SU-DHL-6 (cell line): ENCODE data around the gene SYT10.

Experiments used
- H2AFZ ChIP-seq: fragments of 200-600 bp; sonication (generic); 2 replicates; pipeline ENCODE4 v1.6.1; 2014; ENCODE audit warnings: low read depth, mild to moderate bottlenecking, moderate library complexity, mixed read lengths, antibody characterized with exemption, low read length; ENCODE audit not compliant: severe bottlenecking
- H3F3A ChIP-seq: fragments of 200-600 bp; shearing (Covaris generic); 2 replicates; pipeline ENCODE4 v1.6.0; 2016; ENCODE audit warnings: antibody characterized with exemption, mild to moderate bottlenecking; ENCODE audit not compliant: insufficient read depth
- H3K27ac ChIP-seq: fragments of 200-600 bp; sonication (generic); 2 replicates; pipeline ENCODE4 v1.5.1; 2016; ENCODE audit warnings: low read depth, mild to moderate bottlenecking, low read length, moderate library complexity, mixed read lengths
- H3K27me3 ChIP-seq: fragments of 200-600 bp; sonication (generic), shearing (Covaris generic); 2 replicates; pipeline ENCODE4 v1.6.0; 2014; ENCODE audit warnings: mild to moderate bottlenecking, low read length
- H3K36me3 ChIP-seq: fragments of 200-600 bp; sonication (generic); 2 replicates; pipeline ENCODE4 v1.6.1; 2014; ENCODE audit warnings: mild to moderate bottlenecking, low read length, mixed read lengths
- H3K4me2 ChIP-seq: fragments of 300-600, 200-600 bp; shearing (Covaris generic), sonication (generic); 2 replicates; pipeline ENCODE4 v1.6.0; 2014; ENCODE audit warnings: low read length, low read depth, mild to moderate bottlenecking; ENCODE audit not compliant: poor library complexity, severe bottlenecking
- H3K4me3 ChIP-seq: fragments of 200-600 bp; sonication (generic); 2 replicates; pipeline ENCODE4 v1.5.1; 2014; ENCODE audit warnings: antibody characterized with exemption, low read length, mild to moderate bottlenecking, mixed read lengths; ENCODE audit not compliant: insufficient read depth, poor library complexity, severe bottlenecking
- H3K79me2 ChIP-seq: fragments of 200-600 bp; sonication (generic); 2 replicates; pipeline ENCODE4 v1.6.1; 2014; ENCODE audit warnings: mild to moderate bottlenecking, low read length, moderate library complexity; ENCODE audit not compliant: insufficient read depth
- H3K9ac ChIP-seq: fragments of 200-600 bp; sonication (generic); 2 replicates; pipeline ENCODE4 v1.7.0; 2014; ENCODE audit warnings: mild to moderate bottlenecking, low read length
- H3K9me2 ChIP-seq: fragments of 200-600 bp; sonication (generic); replicated peaks from 2 replicates; pipeline ENCODE4 v1.6.1; 2014; ENCODE audit warnings: low read length; ENCODE audit not compliant: insufficient read depth
- H3K9me3 ChIP-seq: fragments of 200-600 bp; sonication (generic); 2 replicates; pipeline ENCODE4 v1.6.1; 2014; ENCODE audit warnings: low read length, mixed read lengths; ENCODE audit not compliant: insufficient read depth
- H4K20me1 ChIP-seq: fragments of 200-600 bp; sonication (generic); 2 replicates; pipeline ENCODE4 v1.6.1; 2014; ENCODE audit warnings: low read depth, mild to moderate bottlenecking, antibody characterized with exemption, low read length, moderate library complexity, mixed read lengths
- EZH2phosphoT487 ChIP-seq: fragments of 200-600 bp; sonication (generic), shearing (Covaris generic); conservative IDR thresholded peaks from 2 replicates; pipeline ENCODE4 v1.6.1; 2018; ENCODE audit warnings: mild to moderate bottlenecking, antibody characterized with exemption, low read length, moderate library complexity, mixed read lengths
- TF ChIP-seq, protein P1 (sequence below): fragments of 200-600 bp; sonication (generic); IDR thresholded peaks from one replicate; pipeline ENCODE4 v1.5.1; 2017; ENCODE audit warnings: antibody characterized with exemption, mild to moderate bottlenecking, low read length, moderate library complexity; ENCODE audit not compliant: insufficient read depth, poor library complexity, severe bottlenecking

The SYT10 gene

DNA sequence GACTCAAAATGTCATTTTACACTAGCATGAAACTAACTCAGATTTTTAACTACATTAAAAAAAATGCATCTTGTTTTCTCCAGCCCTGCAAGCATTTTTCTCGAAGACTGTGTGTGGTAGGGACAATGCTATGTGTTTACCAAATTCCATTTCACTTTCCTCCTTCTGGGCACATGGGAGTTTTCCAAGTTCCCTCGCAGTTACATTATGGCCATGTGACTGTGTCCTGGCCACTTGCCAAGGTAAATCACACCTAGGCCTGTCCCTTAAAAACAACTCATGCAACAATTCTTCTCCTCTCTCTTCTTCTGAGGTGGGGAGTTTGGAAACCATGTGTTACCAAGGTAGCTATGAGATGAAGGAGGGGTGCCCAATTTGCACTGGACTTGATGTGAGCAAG is 108.7 kb downstream of the SYT10 start:
- no peaks in the 10 kb centered on the region for H3K27me3 ChIP-seq
- H3K36me3 ChIP-seq = no peaks in the 10 kb centered on the region
- no peaks in the 10 kb centered on the region for H3F3A ChIP-seq
- no peaks in the 10 kb centered on the region for H3K9me2 ChIP-seq
- TF ChIP-seq, protein P1, sequence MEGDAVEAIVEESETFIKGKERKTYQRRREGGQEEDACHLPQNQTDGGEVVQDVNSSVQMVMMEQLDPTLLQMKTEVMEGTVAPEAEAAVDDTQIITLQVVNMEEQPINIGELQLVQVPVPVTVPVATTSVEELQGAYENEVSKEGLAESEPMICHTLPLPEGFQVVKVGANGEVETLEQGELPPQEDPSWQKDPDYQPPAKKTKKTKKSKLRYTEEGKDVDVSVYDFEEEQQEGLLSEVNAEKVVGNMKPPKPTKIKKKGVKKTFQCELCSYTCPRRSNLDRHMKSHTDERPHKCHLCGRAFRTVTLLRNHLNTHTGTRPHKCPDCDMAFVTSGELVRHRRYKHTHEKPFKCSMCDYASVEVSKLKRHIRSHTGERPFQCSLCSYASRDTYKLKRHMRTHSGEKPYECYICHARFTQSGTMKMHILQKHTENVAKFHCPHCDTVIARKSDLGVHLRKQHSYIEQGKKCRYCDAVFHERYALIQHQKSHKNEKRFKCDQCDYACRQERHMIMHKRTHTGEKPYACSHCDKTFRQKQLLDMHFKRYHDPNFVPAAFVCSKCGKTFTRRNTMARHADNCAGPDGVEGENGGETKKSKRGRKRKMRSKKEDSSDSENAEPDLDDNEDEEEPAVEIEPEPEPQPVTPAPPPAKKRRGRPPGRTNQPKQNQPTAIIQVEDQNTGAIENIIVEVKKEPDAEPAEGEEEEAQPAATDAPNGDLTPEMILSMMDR = no peak
- TF ChIP-seq EZH2phosphoT487 = no peak
- H3K79me2 ChIP-seq = no peaks in the 10 kb centered on the region
- H3K4me3 ChIP-seq = no peak overlapping the region
- no peaks in the 10 kb centered on the region for H4K20me1 ChIP-seq
- H3K4me2 ChIP-seq = no peak overlapping the region
- H3K9me3 ChIP-seq = no peaks in the 10 kb centered on the region
- no peak overlapping the region for H3K9ac ChIP-seq
- no peak overlapping the region for H2AFZ ChIP-seq
- H3K27ac ChIP-seq = no peak overlapping the region
